PC-9 (cell line): ENCODE measurements around the gene NEDD8.

Source experiments
- CTCF ChIP-seq: fragments of 200-600 bp; sonication (generic); conservative IDR thresholded peaks from 2 replicates; pipeline ENCODE4 v1.6.1; 2017; ENCODE audit warnings: mixed run types, antibody characterized with exemption, mild to moderate bottlenecking, moderate library complexity
- EZH2 ChIP-seq: fragments of 200-600 bp; sonication (generic); IDR thresholded peaks from 2 replicates; pipeline ENCODE4 v1.8.0; 2017; ENCODE audit warnings: antibody characterized with exemption, low read depth

GRCh38 chr14:24178399-24179178, 53.6 kb downstream of the NEDD8 start:
- TF ChIP-seq CTCF (no peak), EZH2 (no peak)
